ENCODE measurements around the gene ABHD3.
"Not testable (repeated sequence)": the region's sequence is repeated elsewhere in the genome, so short reads cannot be mapped to it uniquely, and the experiment has no call there.

ABHD3 gene, protein sequence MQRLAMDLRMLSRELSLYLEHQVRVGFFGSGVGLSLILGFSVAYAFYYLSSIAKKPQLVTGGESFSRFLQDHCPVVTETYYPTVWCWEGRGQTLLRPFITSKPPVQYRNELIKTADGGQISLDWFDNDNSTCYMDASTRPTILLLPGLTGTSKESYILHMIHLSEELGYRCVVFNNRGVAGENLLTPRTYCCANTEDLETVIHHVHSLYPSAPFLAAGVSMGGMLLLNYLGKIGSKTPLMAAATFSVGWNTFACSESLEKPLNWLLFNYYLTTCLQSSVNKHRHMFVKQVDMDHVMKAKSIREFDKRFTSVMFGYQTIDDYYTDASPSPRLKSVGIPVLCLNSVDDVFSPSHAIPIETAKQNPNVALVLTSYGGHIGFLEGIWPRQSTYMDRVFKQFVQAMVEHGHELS

DNA sequence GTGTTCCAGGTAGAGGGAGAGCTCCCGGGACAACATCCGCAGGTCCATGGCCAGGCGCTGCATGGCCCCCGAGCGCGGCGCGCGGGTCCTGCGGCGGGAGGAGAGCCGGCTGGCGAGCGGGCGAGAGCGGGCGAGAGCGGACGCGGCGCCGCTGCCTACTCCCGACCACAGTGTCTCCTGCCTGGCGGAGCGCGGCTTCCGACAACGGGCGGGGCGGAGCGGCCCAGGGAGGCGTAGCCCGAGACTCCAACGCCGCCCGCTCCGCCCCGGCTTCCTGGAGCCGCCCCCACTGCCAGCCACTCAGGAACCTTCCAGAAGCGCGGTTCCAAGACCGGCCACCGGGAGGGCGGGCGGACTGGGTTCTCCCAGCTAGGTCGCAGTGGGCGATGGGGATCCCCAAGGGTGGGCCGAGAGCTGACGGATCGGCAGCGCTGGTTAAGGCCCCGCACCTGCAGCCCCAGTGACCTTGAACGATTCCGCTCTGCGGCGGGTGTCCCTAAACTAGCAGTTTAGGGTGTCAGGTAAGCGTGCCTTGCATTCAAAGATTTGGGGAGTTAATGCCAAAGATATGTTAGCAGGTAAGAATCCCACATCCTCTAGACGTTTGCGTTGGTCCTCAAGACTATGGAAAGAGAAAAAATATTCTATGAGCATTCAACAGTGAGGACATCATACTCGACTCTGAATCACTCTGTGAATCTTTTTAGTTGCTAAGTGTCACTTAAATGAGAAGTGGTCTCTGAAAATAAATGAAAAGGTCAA, at the start of gene ABHD3:
Gene ABHD3, minus strand, starts transcription at position 172 of the 762 bp plus-strand sequence. Its CDS starts 109 bp downstream, at position 63.
- DNase-seq, result peak; percentile 95

DNA sequence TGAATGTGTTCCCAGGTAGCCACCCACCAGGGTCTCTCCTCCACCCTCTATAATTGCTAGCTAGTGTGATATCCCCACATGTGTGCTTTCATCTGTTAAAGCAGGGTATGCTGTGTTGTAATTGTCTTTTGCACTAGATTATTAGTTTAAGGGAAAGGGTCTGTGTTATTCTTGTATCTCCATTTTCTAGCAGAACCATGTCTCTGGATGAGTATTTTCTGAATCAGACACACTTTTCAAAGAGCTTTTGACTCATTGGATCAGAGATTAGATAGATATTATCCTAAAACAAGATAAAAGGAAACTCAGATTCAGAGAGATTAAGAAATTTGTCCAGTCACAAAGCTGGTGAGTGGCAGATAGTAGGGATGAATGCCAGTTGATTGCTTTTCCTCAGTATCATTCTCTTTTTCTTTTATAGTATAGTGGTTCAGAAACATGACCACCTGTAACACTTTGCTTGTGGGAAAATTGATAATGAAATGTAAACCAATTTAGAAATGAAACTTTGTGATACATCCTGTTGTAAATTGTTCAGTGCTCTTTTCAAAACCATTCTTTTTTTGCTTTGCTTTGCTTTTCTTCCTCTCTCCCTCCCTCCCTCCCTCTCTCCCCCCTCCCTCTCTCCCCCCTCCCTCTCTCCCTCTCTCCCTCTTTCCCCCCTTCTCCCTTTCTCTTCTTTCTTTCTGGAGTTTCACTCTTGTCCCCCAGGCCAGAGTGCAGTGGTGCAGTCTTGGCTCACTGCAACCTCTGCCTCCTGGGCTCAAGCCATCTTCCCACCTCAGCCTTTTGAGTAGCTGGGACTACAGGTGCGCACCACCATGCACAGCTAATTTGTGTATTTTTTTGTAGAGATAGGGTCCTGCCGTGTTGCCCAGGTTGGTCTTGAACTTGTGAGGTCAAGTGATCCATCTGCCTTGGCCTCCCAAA, 43.5 kb upstream of the ABHD3 start:
- DNase-seq, result no peak

GRCh38 chr18:21747268-21747667, 42.7 kb upstream of the ABHD3 start:
- no peak for DNase-seq

DNA sequence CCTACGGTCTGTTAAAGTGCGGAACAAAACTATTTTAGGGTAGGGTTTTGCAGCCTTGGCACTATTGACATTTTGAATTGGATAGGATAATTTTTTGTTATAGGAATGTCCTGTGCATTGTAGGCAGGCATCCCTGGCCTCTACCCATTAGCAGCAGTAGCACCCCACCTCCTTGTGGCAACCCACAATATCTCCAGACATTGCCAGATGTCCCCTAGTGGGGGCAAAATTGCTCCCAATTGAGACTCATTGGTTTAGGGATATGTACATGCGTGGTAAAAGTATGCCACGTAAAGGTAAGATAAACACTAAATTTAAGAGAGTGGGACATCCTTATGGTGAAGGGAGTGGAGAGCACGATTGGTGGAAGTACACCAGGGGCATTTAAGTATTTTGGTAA, 40.7 kb upstream of the ABHD3 start:
- no peak for DNase-seq

GRCh38 chr18:21743166-21743832, 38.7 kb upstream of the ABHD3 start:
- DNase-seq, result no peak

DNA sequence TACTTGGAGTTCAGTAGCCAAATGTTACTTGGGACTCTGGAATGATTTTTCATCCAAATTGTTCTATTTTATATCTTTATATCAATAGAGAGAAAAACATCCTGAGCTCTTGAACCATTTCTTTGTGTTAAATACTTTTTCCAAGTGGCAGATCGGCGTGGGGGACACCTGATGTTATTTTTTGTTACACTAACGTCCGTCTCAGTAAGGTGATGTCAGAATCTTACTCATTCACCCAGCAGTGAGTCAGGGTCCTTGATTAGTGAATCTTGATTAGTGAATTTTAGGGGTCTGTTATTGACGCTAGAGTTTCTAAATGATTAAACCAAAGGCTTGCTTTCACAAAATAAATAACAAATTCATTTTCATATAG, 37.7 kb upstream of the ABHD3 start:
- DNase-seq, result no peak

DNA sequence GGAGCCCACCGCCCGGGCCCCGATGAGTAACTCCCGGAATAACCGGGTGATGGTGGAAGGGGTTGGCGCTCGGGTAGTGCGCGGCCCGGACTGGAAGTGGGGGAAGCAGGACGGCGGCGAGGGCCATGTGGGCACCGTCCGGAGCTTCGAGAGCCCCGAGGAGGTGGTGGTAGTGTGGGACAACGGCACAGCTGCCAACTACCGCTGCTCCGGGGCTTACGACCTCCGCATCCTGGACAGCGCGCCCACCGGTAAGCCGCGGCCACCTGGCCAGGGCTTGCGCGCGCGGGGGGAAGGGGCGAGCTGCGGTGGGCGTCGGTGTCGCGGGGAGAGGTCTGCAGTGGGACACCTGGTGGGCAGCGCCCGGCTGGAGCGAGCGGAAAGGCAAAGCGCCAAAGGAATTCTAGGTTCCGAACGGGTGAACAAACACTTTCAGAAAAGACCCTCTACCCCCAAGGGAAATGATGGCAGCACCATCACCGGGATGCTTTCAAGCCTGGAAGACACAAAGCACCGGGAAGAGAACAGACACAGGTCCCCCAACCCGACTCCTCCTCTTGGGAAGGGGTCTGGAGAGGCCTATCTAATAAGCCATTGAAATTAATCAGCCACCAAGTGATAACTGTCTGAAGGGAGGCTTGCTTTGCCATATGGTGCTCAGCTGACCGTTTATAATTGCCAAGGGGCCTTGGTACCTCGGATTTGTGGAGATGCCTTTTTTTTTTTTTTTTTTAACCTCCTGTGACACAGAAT, 37.2 kb upstream of the ABHD3 start:
- DNase-seq, result no peak

GRCh38 chr18:21741312-21741561, 36.7 kb upstream of the ABHD3 start:
- no peak for DNase-seq

DNA sequence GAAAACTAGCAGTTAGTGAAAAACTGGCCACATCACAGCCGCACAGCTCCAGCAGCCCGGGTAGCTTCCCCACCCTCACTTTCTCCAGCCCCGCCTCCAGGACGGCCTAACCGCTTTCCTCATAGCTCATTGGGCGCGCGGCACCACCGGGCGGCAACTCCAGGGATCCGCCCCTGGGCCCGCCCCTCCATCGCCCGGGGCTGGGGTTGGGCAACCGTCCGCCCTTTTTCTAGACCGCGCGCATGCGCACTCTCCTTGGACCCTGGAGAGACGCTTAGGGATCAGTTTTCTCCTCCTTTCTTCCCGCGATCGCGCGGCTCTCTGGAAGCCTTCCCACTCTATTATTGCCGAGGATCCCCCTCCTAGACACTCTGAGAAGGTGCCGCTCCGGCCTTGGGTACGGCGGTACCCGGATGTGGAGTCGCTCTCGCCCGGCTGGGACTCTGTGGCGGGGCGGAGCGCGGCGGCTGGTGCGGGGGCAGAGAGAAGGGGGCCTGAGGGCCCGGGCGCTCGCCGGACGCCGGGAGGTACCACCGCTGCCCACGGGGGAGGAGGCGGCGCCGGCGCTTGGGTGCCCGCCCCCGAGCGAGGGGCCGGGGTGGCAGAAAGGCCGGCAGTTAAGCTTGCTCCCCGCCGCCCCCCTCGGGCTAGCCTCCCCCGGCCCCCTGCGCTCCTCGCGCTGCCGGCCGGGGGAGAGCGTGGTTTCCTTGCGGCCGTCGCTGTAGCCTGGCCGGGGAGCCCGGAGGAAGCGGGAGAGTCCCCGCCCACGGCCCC, 36.2 kb upstream of the ABHD3 start, which contains the start of gene MIB1:
Gene MIB1, plus strand, starts transcription at position 255 of the 774 bp plus-strand sequence. CDS start 792 bp downstream, outside the sequence.
- DNase-seq, result peak; percentile 99

GRCh38 chr18:21739604-21740537, 35.3 kb upstream of the ABHD3 start:
- no peak for DNase-seq

GRCh38 chr18:21736926-21737325, 32.4 kb upstream of the ABHD3 start:
- not testable (repeated sequence) for DNase-seq

GRCh38 chr18:21735452-21736015, 31.0 kb upstream of the ABHD3 start:
- peak; percentile 75 for DNase-seq

GRCh38 chr18:21733011-21733410, 28.4 kb upstream of the ABHD3 start:
- no peak for DNase-seq

DNA sequence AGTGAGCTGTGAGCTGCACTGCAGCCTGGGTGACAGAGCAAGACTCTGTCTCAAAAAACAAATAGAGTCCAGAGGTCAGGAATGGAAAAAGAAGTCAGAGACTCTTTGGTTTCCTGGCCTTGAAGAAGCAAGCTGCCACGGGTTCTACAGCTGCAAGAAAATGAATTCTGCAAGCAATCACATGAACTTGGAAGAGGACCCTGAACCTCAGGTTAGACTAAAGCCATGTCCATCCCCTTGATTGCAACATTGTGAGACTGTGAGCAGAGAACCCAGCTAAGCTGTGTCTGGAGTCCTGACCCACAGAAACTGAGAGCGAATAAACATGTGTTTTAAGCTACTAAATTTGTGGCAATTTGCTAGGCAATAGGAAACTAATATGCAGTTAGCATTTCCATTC, 23.1 kb upstream of the ABHD3 start:
- no peak for DNase-seq

GRCh38 chr18:21725201-21725600, 20.6 kb upstream of the ABHD3 start:
- DNase-seq, result no peak

DNA sequence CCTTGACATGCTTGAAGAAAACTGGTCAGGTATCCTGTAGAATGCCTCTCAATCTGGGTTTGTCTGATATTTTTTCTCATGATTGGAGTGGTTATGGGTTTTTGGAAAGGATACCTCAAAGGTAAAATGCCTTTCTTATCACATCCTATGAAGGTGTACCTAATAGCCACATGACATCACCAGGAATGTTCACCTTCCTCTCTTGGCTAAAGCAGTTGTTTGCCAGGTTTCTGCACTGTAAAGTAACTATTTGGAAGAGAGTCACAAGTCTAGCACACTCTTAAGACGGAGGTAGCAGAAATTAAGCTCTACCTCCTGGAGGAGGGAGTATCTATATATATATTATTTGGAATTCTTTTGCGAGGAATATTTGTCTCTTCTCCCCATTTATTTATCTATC, 18.1 kb upstream of the ABHD3 start:
- no peak for DNase-seq

- no peak for DNase-seq
Measured at GRCh38 chr18:21714474-21714873, 9.9 kb upstream of the ABHD3 start.

- not testable (repeated sequence) for DNase-seq
Measured at GRCh38 chr18:21707130-21707529, 2.6 kb upstream of the ABHD3 start.

DNA sequence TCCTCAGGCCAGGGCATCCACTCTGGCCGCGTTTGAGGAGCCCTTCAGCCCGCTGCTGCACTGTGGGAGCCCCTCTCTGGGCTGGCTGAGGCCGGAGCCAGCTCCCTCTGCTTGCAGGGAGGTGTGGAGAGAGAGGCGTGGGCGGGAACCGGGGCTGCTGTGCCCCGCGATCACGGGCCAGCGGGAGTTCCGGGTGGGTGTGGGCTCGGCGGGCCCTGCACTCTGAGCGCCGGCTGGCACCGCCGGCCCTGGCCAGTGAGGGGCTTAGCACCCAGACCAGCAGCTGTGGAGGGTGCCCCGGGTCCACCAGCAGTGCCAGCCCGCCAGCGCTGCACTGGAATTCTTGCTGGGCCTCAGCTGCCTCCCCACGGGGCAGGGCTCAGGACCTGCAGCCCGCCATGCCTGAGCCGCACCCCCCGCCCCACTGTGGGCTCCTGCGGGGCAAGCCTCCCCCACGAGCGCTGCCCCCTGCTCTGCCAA, 1.9 kb upstream of the ABHD3 start:
- no peak for DNase-seq

Data from islet precursor cell (in vitro differentiated cells).